Fibroblast of skin of left quadriceps (primary cell): ENCODE data around the gene ELMO1.

Experiments
- DNase-seq, 2 experiments: peaks; one replicate each; pipeline ENCODE4 v3.0.0-alpha.2; 2013; ENCODE audit warnings: low read depth in 2 of 2

The ELMO1 gene

GRCh38 chr7:36949711-36950600 lies 498.7 kb downstream of the ELMO1 start:
- no peak for DNase-seq

GRCh38 chr7:36946401-36946739 lies 502.3 kb downstream of the ELMO1 start:
- no peak for DNase-seq

DNA sequence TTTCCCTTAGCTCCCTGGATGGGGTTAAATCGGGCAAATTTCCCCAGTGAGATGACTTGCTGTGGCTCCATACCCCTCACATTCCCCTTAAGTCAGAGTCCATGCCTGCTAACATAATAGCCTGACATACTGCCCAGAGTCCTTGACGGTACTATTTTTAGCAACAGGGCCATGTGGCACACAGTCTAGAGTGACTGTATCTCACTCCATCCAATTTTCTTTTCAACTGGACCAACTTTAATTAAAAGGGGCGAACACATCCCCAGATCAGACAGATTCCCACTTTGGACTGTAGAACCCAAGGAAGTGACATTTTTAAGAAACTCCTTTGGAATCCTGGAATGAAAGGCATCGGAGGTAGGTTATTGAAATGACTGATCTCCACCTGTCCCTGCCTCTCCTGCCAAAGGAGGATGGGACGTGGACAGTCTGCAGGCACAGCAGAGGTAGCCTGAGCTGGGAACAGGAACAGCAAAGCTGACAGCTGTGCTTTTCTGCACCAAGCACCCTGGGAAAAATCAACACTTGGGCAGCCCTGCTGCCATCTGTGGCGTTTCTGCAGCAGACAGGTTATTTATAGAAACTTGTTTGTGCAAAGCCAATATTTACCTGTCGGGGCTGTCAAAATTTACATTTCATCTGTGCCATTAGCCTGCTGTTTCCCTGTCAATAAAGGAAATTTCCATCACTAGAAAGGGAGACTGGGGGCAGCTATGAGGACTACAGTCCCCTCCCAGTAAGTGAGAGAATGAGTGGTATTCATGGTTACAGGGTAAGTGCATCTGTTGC lies 502.9 kb downstream of the ELMO1 start:
- no peak for DNase-seq

GRCh38 chr7:36944838-36945237 lies 503.8 kb downstream of the ELMO1 start:
- DNase-seq: no peak

GRCh38 chr7:36943591-36944435 lies 504.9 kb downstream of the ELMO1 start:
- DNase-seq: no peak

- DNase-seq: no peak
Observed at GRCh38 chr7:36942955-36943354, 505.7 kb downstream of the ELMO1 start.

DNA sequence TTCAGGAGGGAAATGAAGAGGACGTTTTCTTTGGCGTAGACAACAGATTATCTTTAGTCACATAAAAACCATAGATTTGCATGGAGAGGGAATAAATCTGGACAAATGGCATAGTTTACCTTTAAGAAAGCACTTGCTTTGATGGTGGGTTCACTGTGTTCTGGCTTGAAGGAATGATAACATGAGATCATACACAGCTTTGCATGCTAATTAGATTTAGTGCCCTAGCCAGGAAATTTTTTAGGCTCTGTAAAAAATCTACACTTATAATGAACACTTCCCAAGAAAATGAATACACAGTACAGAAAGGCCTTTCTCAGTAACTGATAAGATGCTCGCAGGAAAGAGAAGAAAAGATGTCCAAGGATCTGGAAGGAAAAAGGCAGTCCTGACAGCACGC lies 506.1 kb downstream of the ELMO1 start:
- DNase-seq: no peak

GRCh38 chr7:36942025-36942424 lies 506.6 kb downstream of the ELMO1 start:
- DNase-seq: no peak

DNA sequence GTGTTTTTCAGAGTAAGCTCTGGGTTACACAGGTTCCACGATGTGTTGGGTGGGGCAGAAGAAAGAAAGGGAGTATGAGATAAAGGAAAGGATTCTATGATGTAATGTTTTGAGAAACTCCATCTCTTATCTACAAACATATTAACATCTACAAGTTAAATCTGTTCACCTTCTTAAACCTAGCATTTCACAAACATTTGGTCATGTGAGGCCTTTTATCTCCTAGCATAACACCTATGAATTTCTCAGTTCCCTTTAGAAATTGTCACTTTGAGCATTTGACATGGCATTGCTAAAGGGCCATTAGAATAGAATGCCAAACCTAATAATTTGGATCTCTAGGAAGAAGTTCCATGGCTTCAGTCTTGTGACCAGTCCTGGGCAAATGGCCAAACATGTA lies 507.3 kb downstream of the ELMO1 start:
- DNase-seq: no peak

- no peak for DNase-seq
Observed at GRCh38 chr7:36939816-36940215, 508.8 kb downstream of the ELMO1 start.

GRCh38 chr7:36937754-36938563 lies 510.7 kb downstream of the ELMO1 start:
- no peak for DNase-seq

DNA sequence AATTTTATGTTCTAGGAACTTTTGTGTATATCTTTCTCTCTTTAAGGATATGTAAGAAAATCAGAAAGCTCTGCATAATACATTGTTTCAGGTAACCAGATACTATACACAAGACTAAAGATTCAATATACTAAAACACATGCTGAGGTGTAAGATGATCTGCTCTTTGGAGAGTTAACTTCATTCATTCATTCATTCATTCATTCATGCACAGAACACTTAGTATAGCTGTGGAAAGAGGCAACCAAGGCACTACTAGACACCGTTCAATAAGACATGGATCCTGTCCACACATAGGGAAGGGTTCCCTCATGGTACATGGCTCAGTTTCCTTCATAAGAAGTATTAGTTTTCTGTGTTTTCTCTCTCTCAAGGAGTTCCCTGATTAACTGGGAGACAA lies 516.8 kb downstream of the ELMO1 start:
- DNase-seq: no peak

- DNase-seq: no peak
Observed at GRCh38 chr7:36929791-36930190, 518.9 kb downstream of the ELMO1 start.

DNA sequence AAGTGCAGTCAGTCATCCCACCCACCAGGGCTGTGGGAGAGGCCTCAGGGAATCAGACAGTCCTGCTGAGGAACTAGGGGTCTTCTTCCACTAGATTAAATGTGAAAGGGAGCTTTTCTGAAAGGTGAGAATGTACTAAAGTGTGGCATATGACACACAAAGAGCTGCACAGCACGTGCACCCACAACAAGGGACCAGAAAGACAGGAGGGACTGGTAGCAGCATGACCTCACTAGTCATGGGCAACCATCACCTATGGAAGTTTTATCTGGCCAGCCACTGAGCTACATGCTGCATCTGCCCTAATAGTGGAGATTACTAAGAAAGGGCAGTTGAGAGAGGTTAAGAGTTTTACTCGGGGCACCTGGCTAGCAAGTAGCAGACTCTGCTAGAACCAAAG lies 519.9 kb downstream of the ELMO1 start:
- no peak for DNase-seq

DNA sequence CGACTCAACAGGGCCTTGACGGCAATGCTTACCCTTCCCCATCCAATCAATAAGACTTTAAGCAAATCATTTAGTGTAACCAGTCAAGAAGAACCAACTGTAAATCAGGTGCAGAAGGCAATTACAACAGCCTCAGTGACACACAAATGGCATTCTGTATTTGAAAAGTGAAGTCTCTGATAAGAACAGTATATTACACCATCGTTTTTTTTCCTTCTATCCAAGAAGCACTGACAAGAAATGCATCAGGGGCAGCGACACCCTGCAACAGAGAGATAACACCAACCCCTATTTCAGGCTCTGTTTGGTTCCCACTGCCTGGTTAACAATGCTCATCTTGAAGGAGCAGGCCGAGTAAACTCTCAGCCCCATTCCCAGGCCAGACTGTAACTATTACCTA lies 520.4 kb downstream of the ELMO1 start:
- DNase-seq: no peak

DNA sequence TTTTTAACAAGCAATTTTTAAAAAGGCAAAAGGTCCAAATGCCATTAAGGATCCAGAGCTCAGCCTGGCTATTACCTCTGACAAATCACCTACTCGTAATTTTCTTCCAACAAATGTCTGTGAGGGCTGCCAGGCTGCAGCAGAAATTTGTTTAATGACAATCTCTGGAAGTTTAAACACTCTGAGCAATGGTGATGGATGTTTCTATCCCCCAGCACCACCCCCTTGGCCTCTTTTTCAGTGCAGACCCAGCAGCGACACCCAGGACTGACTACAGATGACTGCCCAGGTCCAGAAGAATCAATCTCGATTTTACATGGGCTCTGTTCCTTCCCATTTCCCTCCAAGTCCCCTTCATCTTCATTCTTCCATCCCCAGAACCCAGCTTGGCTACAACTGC lies 523.0 kb downstream of the ELMO1 start:
- no peak for DNase-seq

DNA sequence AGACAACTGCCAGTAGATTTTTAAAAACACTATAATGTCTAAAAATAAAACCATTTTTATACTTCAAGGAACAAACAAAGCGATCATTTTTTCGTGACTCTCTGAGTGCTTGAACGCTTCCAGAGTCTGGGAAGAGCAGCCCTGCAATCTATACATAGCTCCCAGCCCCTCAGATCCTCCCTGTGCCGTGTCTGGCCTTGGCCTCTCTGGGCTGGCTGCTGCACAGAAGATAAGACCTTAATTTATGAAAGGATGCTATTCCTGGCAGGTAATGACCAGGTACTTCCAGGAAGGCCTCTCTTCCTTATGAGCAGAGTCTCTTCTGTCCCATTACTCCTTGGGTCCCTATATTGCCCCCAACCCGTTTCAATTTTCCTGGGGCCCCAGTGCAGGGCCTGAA lies 523.5 kb downstream of the ELMO1 start:
- DNase-seq: no peak

DNA sequence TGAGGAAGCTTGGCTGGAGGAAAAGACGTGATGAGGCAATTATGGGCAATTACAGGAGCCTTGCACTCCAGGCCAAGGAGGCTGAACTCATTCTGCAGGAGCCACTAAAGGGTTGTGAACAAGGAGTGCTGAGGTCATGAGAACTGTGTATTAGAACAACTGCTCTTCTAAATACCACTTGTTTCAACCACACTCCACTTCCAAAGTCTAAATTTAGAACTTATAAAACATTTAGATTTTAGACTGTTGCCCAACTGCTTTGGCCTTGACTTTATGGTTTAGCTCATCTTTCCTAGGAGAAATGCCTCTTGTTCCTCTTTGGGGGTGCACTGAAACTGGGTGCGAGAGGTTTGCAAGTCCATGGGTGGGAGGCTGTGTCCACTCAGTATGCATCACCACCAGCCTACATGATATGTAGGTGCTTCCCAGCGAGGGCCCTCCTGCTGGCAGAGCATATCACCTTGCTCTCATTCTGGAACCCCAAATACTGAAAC lies 524.7 kb downstream of the ELMO1 start:
- DNase-seq: no peak

GRCh38 chr7:36923185-36923584 lies 525.5 kb downstream of the ELMO1 start:
- DNase-seq: no peak

DNA sequence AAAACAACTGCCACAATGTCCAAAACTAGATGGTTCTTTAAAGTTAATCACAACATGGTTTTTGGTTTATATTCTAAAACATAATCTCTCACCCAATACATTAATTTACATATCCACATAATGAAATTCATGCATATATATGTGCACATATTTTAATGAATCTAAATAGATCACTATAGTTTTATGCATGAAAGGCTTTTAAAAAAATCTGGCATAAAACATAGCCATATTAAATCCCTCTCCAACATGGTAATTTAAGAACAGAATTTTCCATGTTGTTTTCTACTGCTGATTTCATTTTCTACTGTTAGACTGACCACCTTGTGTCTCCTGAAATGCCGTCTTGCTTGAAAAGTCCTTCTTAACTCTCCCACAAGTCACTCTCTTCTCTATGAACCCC lies 528.2 kb downstream of the ELMO1 start:
- DNase-seq: no peak

DNA sequence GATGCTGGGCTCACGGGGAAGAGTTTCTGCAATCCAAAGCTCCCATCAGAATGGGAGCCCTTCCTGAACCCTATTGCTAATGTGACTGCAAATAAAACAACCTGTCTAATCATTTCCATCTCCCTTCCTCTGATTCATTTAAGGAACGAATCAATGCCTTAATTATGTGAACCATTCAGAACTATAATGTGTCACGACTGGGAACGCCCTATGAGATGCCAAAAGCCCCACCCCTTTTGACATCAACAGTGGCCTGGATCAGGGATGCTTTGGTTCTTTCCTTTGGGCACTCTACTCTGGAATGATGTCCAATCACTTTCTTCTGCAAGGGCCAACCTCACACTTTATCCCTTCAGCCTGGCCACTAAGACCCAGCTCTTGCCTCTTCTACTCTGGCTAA lies 528.9 kb downstream of the ELMO1 start:
- DNase-seq: no peak
